Gastroesophageal sphincter (tissue), 4 donors: ENCODE data around the gene ID4. TPM values are rescaled to one million over a fixed set of nuclear protein-coding genes. Genes with fewer than 3 reads are reported as not detected.

Experiments
- ATAC-seq: fragments of 150-250 bp; one replicate; pipeline ENCODE4 v1.9.1; 2016; ENCODE audit warnings: mild to moderate bottlenecking, moderate library complexity
- H3K27ac ChIP-seq, 4 donors: fragments of 200-600 bp; sonication (generic) in 3 of 4; 1 replicate in 3 of 4; 2 replicates in 1 of 4; pipeline ENCODE4 v1.5.1; 2016 to 2019
- H3K27me3 ChIP-seq: fragments of 200-600 bp; sonication (generic); one replicate; pipeline ENCODE4 v1.5.1; 2019
- H3K36me3 ChIP-seq, 2 donors: fragments of 200-600 bp; sonication (generic); one replicate each; pipeline ENCODE4 v1.5.1; 2019; ENCODE audit warnings: control low read depth in 1 of 2
- H3K4me1 ChIP-seq, 3 donors: fragments of 200-600 bp; sonication (generic); 1 replicate in 2 of 3; 2 replicates in 1 of 3; pipeline ENCODE4 v1.5.1; 2016 to 2019; ENCODE audit warnings: control low read depth in 2 of 3
- H3K4me3 ChIP-seq, 2 donors: fragments of 200-600 bp; sonication (generic); one replicate each; pipeline ENCODE4 v1.5.1; 2019; ENCODE audit warnings: mild to moderate bottlenecking in 1 of 2, moderate library complexity in 1 of 2
- H3K9me3 ChIP-seq, 3 donors: fragments of 200-600 bp; sonication (generic); one replicate each; pipeline ENCODE4 v1.5.1; 2017 to 2019; ENCODE audit warnings: control low read depth in 2 of 3
- CTCF ChIP-seq, 4 experiments: fragments of 200-600 bp in 2 of 4; fragments of 450-650 bp in 2 of 4; sonication (generic) in 1 of 4; IDR thresholded peaks; one replicate each; pipeline ENCODE4 v1.5.1; 2017 to 2019; ENCODE audit warnings: antibody characterized with exemption in 4 of 4, mild to moderate bottlenecking in 2 of 4, moderate library complexity in 2 of 4
- EP300 ChIP-seq: sonication (generic); formaldehyde crosslinking; IDR thresholded peaks from one replicate; pipeline ENCODE4 v1.6.1; 2017; ENCODE audit warnings: antibody characterized with exemption, mild to moderate bottlenecking
- POLR2A ChIP-seq, 2 donors: fragments of 450-650 bp; IDR thresholded peaks; one replicate each; pipeline ENCODE4 v1.6.1; 2017; ENCODE audit warnings: antibody characterized with exemption in 2 of 2, mild to moderate bottlenecking in 2 of 2, moderate library complexity in 1 of 2
- POLR2AphosphoS5 ChIP-seq: sonication (generic); formaldehyde crosslinking; IDR thresholded peaks from one replicate; pipeline ENCODE4 v1.6.1; 2017; ENCODE audit warnings: antibody characterized with exemption
- WGBS, 2 donors: methylation state at CpG; one replicate each; pipeline ENCODE4 v1.1.5; 2018; ENCODE audit warnings: low coverage in 1 of 2; 5-methylcytosine and 5-hydroxymethylcytosine counted together
- total RNA-seq, 4 donors: library from RNA; depleted of rRNA; stranded (reverse); fragments of >200 nt; gene quantifications; one replicate each; pipeline ENCODE4 v1.1.0, GENCODE V29; 2016

ID4 gene
- total RNA-seq, 4 donors from 2014 or later, result 51.3 to 137 (median 63.6) TPM

GRCh38 chr6:19812512-19813119 lies 24.6 kb upstream of the ID4 start:
- peak; percentile 54 to 68 (median 63) for TF ChIP-seq CTCF (IDR thresholded peaks at IDR 0.05)
- TF ChIP-seq POLR2A (IDR thresholded peaks at IDR 0.05), result no peak
- no peak for TF ChIP-seq POLR2AphosphoS5
- Histone ChIP-seq H3K27me3 (no peaks in the 10 kb centered on the region), H3K27ac (no peak overlapping the region), H3K9me3 (no peaks in the 10 kb centered on the region), H3K4me1 (no peaks in the 10 kb centered on the region), H3K4me3 (no peak overlapping the region), H3K36me3 (no peaks in the 10 kb centered on the region)
- ATAC-seq, result peak; percentile 60
- WGBS, 2 donors, result 60 to 61% methylated on average over 6 of the region's 6 CpGs

DNA sequence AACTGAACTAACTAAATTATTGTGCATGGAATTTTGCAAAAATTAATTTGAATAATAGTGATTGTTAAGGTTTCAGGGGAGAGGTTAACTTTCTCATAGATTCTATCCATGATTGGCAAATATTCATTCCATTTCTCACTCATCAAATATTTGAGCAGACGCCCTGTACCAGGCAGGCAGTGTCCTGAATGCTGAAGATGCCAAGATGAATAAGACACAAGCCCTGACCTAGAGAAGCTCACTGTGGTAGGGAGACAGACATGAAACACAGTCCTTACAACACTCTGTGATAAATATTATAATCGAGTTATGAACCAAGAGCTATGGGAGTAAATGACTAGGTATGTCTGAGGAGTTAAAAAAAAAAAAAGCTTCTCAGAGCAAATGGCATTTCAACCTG lies 18.4 kb upstream of the ID4 start:
- 62 to 85% methylated on average over 1 to 2 of the region's 2 CpGs for WGBS, 2 donors
- no peak for ATAC-seq

GRCh38 chr6:19824058-19824807 lies 12.9 kb upstream of the ID4 start:
- Histone ChIP-seq H3K27ac (no peak overlapping the region), H3K27me3 (no peaks in the 10 kb centered on the region), H3K4me1 (no peaks in the 10 kb centered on the region), H3K36me3 (no peaks in the 10 kb centered on the region), H3K4me3 (no peak overlapping the region), H3K9me3 (no peaks in the 10 kb centered on the region)
- 76 to 90% methylated on average over 4 to 6 of the region's 6 CpGs for WGBS, 2 donors
- ATAC-seq, result no peak
- TF ChIP-seq CTCF (IDR thresholded peaks at IDR 0.05), result no peak
- no peak for TF ChIP-seq POLR2AphosphoS5
- TF ChIP-seq EP300, result no peak
- TF ChIP-seq POLR2A (IDR thresholded peaks at IDR 0.05), result no peak

More for the DNA sequence above, 18.4 kb upstream of the ID4 start:
- H3K27me3 ChIP-seq, result no peaks in the 10 kb centered on the region
- no peaks in the 10 kb centered on the region for H3K4me1 ChIP-seq
- no peaks in the 10 kb centered on the region for H3K36me3 ChIP-seq
- no peak overlapping the region for H3K27ac ChIP-seq
- no peaks in the 10 kb centered on the region for H3K9me3 ChIP-seq
- TF ChIP-seq POLR2AphosphoS5 (no peak), POLR2A (IDR thresholded peaks at IDR 0.05) (no peak), CTCF (IDR thresholded peaks at IDR 0.05) (no peak), EP300 (no peak)
- H3K4me3 ChIP-seq, result no peak overlapping the region

- Histone ChIP-seq H3K36me3 (no peaks in the 10 kb centered on the region), H3K9me3 (no peaks in the 10 kb centered on the region), H3K27ac (no peak overlapping the region), H3K4me3 (no peak overlapping the region), H3K4me1 (no peaks in the 10 kb centered on the region), H3K27me3 (no peaks in the 10 kb centered on the region)
- TF ChIP-seq POLR2AphosphoS5 (no peak), EP300 (no peak), CTCF (IDR thresholded peaks at IDR 0.05) (no peak), POLR2A (IDR thresholded peaks at IDR 0.05) (no peak)
- WGBS, 2 donors, result 93% methylated on average over 5 of the region's 5 CpGs
- ATAC-seq, result no peak
These were observed 9.9 kb upstream of the ID4 start for GRCh38 chr6:19827247-19827646.

GRCh38 chr6:19827903-19828302 lies 9.3 kb upstream of the ID4 start:
- Histone ChIP-seq H3K27me3 (no peaks in the 10 kb centered on the region), H3K36me3 (no peaks in the 10 kb centered on the region), H3K4me3 (no peak overlapping the region), H3K4me1 (no peaks in the 10 kb centered on the region), H3K27ac (no peak overlapping the region), H3K9me3 (no peaks in the 10 kb centered on the region)
- WGBS, 2 donors, result 75 to 97% methylated on average over 1 of the region's 1 CpG
- no peak for ATAC-seq
- no peak for TF ChIP-seq POLR2A (IDR thresholded peaks at IDR 0.05)
- TF ChIP-seq CTCF (IDR thresholded peaks at IDR 0.05), result no peak
- no peak for TF ChIP-seq POLR2AphosphoS5
- no peak for TF ChIP-seq EP300
